GM12878 (cell line): ENCODE measurements around the gene RFWD3. TPM values are rescaled to one million over a fixed set of nuclear protein-coding genes. Genes with fewer than 3 reads are reported as not detected.

Experiments
- RB1 ChIP-seq: fragments of 450-650 bp; formaldehyde crosslinking; IDR thresholded peaks from 2 replicates; pipeline ENCODE4 v1.6.1; 2017; ENCODE audit warnings: mild to moderate bottlenecking, borderline replicate concordance
- SMARCA5 ChIP-seq: fragments of 450-650 bp; IDR thresholded peaks from 2 replicates; pipeline ENCODE4 v1.6.1; 2017; ENCODE audit warnings: mild to moderate bottlenecking
- ZNF24 ChIP-seq: fragments of 450-650 bp; IDR thresholded peaks from 2 replicates; pipeline ENCODE4 v1.6.1; 2017; ENCODE audit warnings: antibody characterized with exemption, mild to moderate bottlenecking
- polyA plus RNA-seq, 11 experiments: library from polyadenylated mRNA; depleted of rRNA in 4 of 11; unstranded in 6 of 11; stranded (reverse) in 5 of 11; fragments of >200 nt; fragmentation: Nextera tagmentation in 4 of 11; fragmentation: Illumina TruSeq in 1 of 11; extraction: Ambion mirVana in 4 of 11; extraction: Trizol in 1 of 11; gene quantifications; 1 replicate in 1 of 11; 2 replicates in 10 of 11; pipeline versions ENCODE4 v1.2.1 to v1.2.3, GENCODE V29; 2011 to 2016; ENCODE audit warnings: inconsistent platforms in 2 of 11, missing spikeins in 2 of 11, low read depth in 1 of 11
- total RNA-seq, 4 experiments: library from RNA; depleted of rRNA in 3 of 4; stranded (reverse); fragments of >200 nt in 3 of 4; fragmentation: Illumina TruSeq in 1 of 4; extraction: Trizol in 1 of 4; gene quantifications; 2 replicates each; pipeline versions ENCODE4 v1.2.1 to v1.2.3, GENCODE V29; 2013 to 2021
- TF ChIP-seq, protein P1 (sequence below): fragments of 450-650 bp; IDR thresholded peaks from 2 replicates; pipeline ENCODE4 v1.6.1; 2014; ENCODE audit warnings: mild to moderate bottlenecking
- TF ChIP-seq, protein P2 (sequence below): IDR thresholded peaks from 2 replicates; pipeline ENCODE4 v1.6.1; 2012; ENCODE audit warnings: mild to moderate bottlenecking, low read depth, low read length

RFWD3 gene
- total and polyA plus RNA-seq, 10 of the 15 experiments (the other 5 are each of a cell fraction or from before 2014, with no cell fraction given), result 10.7 to 78.5 (median 51.2) TPM

DNA sequence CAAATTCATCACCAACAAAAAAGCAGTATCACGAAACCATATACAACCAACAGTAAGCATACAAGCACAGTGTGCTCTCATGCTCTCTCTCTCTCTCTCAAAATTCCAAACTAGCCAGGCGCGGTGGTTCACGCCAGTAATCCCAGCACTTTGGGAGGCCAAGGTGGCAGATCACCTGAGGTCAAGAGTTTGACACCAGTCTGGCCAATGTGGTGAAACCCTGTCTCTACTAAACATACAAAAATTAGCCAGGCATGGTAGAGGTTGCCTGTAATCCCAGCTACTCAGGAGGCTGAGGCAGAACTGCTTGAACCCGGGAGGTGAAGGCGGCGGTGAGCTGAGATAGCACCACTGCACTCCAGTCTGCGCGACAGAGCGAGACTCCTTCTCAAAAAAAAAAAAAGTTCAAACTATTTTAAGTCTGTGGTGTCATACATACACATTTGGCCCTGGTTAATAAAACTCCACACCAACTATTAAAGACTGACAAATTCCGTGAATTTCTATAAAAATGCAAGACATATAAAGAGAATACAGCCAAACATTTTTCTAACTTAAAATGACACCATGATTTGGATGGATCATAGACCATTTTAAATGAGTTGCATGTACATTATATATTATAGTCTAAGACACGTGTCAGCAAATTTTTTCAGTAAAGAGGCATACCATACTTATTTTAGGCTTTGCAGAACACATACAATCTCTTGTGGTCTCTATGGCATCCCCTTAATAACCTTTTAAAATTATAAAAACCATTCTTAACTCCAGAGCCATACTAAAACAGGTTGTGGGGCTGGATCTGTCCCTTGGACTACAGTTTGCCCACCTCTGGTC is 90.7 kb downstream of the RFWD3 start (continued):
- TF ChIP-seq, protein P1, sequence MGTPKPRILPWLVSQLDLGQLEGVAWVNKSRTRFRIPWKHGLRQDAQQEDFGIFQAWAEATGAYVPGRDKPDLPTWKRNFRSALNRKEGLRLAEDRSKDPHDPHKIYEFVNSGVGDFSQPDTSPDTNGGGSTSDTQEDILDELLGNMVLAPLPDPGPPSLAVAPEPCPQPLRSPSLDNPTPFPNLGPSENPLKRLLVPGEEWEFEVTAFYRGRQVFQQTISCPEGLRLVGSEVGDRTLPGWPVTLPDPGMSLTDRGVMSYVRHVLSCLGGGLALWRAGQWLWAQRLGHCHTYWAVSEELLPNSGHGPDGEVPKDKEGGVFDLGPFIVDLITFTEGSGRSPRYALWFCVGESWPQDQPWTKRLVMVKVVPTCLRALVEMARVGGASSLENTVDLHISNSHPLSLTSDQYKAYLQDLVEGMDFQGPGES, result no peak
- TF ChIP-seq RB1 (no peak), ZNF24 (no peak), SMARCA5 (no peak)
- TF ChIP-seq, protein P2, sequence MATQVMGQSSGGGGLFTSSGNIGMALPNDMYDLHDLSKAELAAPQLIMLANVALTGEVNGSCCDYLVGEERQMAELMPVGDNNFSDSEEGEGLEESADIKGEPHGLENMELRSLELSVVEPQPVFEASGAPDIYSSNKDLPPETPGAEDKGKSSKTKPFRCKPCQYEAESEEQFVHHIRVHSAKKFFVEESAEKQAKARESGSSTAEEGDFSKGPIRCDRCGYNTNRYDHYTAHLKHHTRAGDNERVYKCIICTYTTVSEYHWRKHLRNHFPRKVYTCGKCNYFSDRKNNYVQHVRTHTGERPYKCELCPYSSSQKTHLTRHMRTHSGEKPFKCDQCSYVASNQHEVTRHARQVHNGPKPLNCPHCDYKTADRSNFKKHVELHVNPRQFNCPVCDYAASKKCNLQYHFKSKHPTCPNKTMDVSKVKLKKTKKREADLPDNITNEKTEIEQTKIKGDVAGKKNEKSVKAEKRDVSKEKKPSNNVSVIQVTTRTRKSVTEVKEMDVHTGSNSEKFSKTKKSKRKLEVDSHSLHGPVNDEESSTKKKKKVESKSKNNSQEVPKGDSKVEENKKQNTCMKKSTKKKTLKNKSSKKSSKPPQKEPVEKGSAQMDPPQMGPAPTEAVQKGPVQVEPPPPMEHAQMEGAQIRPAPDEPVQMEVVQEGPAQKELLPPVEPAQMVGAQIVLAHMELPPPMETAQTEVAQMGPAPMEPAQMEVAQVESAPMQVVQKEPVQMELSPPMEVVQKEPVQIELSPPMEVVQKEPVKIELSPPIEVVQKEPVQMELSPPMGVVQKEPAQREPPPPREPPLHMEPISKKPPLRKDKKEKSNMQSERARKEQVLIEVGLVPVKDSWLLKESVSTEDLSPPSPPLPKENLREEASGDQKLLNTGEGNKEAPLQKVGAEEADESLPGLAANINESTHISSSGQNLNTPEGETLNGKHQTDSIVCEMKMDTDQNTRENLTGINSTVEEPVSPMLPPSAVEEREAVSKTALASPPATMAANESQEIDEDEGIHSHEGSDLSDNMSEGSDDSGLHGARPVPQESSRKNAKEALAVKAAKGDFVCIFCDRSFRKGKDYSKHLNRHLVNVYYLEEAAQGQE, result no peak
